Activated CD4-positive, alpha-beta T cell treated with anti-CD3 and anti-CD28 coated beads, Interleukin-2, Interleukin-4, amounts not matched to agents 100 ng/mL and 50 ng/mL, durations not matched to agents 16 hours and 8 hours (primary cell): ENCODE measurements around the gene IFNAR1.
"Not testable (repeated sequence)": the region's sequence is repeated elsewhere in the genome, so short reads cannot be mapped to it uniquely, and the experiment has no call there.

Experiments used
- DNase-seq: peaks from one replicate; pipeline ENCODE4 v3.0.0-alpha.2; 2020; ENCODE audit warnings: low spot score

The IFNAR1 gene

GRCh38 chr21:33377221-33377920 lies 52.6 kb downstream of the IFNAR1 start:
- DNase-seq = no peak

- no peak for DNase-seq
Measured at GRCh38 chr21:33378081-33378480, 53.3 kb downstream of the IFNAR1 start.

GRCh38 chr21:33379934-33380333 lies 55.2 kb downstream of the IFNAR1 start:
- DNase-seq = not testable (repeated sequence)

- peak; percentile 91 for DNase-seq
Measured at GRCh38 chr21:33380483-33380998, 55.8 kb downstream of the IFNAR1 start.

- DNase-seq = not testable (repeated sequence)
Measured at GRCh38 chr21:33381381-33381780, 56.6 kb downstream of the IFNAR1 start.

GRCh38 chr21:33383056-33383888 lies 58.5 kb downstream of the IFNAR1 start:
- peak; percentile 75 for DNase-seq

- DNase-seq = peak; percentile 73
Measured at GRCh38 chr21:33384841-33385331, 60.1 kb downstream of the IFNAR1 start.

GRCh38 chr21:33386222-33386784 lies 61.5 kb downstream of the IFNAR1 start:
- no peak for DNase-seq

- no peak for DNase-seq
Measured at GRCh38 chr21:33387294-33387693, 62.5 kb downstream of the IFNAR1 start.

- DNase-seq = no peak
Measured at GRCh38 chr21:33388188-33388587, 63.4 kb downstream of the IFNAR1 start.

- DNase-seq = no peak
Measured at GRCh38 chr21:33390479-33390878, 65.7 kb downstream of the IFNAR1 start.

GRCh38 chr21:33391656-33392055 lies 66.9 kb downstream of the IFNAR1 start:
- no peak for DNase-seq

- no peak for DNase-seq
Measured at GRCh38 chr21:33392284-33392985, 67.7 kb downstream of the IFNAR1 start.

GRCh38 chr21:33393348-33393747 lies 68.6 kb downstream of the IFNAR1 start:
- DNase-seq = no peak

GRCh38 chr21:33394260-33394659 lies 69.5 kb downstream of the IFNAR1 start:
- no peak for DNase-seq

GRCh38 chr21:33395891-33396331 lies 71.1 kb downstream of the IFNAR1 start:
- DNase-seq = no peak

- no peak for DNase-seq
Measured at GRCh38 chr21:33396436-33396835, 71.7 kb downstream of the IFNAR1 start.

- DNase-seq = no peak
Measured at GRCh38 chr21:33396951-33397350, 72.2 kb downstream of the IFNAR1 start.

- DNase-seq = no peak
Measured at GRCh38 chr21:33397717-33398116, 72.9 kb downstream of the IFNAR1 start.

GRCh38 chr21:33398361-33398760 lies 73.6 kb downstream of the IFNAR1 start:
- no peak for DNase-seq

GRCh38 chr21:33401630-33401992 lies 76.8 kb downstream of the IFNAR1 start:
- no peak for DNase-seq
